ES-I3 (cell line): Measurements from ENCODE around the gene FOXO3.

Source experiments
- H3K36me3 ChIP-seq: 2 replicates; pipeline ENCODE4 v1.6.1; 2013; ENCODE audit warnings: mild to moderate bottlenecking, low read length, control low read depth, moderate library complexity; ENCODE audit not compliant: insufficient read depth
- H3K4me1 ChIP-seq: 2 replicates; pipeline ENCODE4 v1.6.1; 2013; ENCODE audit warnings: mild to moderate bottlenecking, control low read depth, low read length; ENCODE audit not compliant: insufficient read depth
- H3K9ac ChIP-seq: 2 replicates; pipeline ENCODE4 v1.6.1; 2013; ENCODE audit warnings: low read depth, mild to moderate bottlenecking, low read length, moderate library complexity
- H3K9me3 ChIP-seq: 2 replicates; pipeline ENCODE4 v1.6.1; 2013; ENCODE audit warnings: mild to moderate bottlenecking, low read length, moderate library complexity; ENCODE audit not compliant: control insufficient read depth, insufficient read depth

Gene FOXO3

DNA sequence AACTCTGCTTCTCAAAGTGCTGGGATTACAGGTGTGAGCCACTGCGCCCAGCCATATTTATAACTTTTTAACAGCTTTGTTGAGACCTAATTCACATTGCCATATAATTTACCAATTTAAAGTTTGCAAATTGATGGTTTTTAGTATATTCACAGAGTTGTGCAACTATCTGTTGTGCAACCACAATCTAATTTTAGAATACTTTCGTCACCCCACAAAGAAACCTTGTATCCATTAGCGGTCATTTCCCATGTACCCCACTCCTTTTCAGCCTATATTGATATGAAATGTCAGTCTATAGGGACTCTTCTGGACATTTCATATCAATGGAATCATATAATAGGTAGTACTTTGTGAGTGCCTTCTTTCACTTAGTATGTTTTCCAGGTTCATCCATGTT lies 55.8 kb downstream of the FOXO3 start:
- peaks cover 3% of the 10 kb centered on the region; the same call in 1 of the 2 replicates for H3K9me3 ChIP-seq
- no peaks in the 10 kb centered on the region for H3K36me3 ChIP-seq
- no peaks in the 10 kb centered on the region; the same call in 1 of the 2 replicates for H3K4me1 ChIP-seq
- no peak overlapping the region for H3K9ac ChIP-seq

DNA sequence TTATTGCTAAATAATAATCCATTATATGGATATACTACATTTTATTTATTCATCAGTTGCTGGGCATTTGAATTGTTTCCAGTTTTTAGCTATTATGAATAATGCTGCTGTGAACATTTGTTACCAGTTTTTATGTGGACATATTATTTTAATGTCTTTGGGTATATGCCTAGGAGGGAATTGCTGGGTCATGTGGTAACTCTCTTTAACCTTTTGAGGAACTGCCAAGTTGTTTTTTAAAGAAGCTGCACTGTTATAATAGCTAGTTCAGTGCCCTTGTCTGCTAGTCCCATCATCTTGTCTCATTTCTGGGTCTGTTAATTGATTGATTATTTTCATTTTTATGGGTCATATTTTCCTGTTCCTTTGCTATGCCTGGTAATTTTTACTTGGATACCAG lies 56.3 kb downstream of the FOXO3 start:
- H3K9me3 ChIP-seq, result peaks cover 3% of the 10 kb centered on the region; the same call in 1 of the 2 replicates
- no peak overlapping the region for H3K9ac ChIP-seq
- H3K4me1 ChIP-seq, result no peaks in the 10 kb centered on the region; the same call in 1 of the 2 replicates
- no peaks in the 10 kb centered on the region for H3K36me3 ChIP-seq

DNA sequence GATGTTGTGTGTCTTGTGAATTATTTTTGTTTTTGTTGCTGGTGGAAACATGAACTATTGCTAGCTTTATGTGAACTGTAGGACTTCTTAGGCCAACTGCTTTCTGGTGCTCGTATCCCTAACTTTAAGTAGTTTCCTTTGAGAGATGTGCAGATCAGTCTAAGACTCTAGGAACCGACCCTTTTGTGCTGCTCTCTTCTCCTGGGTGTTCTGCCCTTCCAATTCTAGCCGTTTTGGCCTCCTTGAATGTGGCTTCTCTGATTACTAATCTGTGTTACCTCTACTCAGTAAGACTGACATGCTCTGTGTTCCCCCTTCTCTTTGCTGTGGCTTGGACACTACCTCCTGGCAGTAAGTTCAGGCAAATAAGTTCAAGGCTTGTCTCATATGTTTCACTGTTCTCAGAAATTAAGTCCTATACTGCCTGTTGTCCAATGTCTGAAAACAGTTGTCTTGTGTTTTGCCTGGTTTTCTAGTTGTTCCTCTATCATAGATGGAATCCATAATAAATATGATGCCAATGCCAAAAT lies 58.0 kb downstream of the FOXO3 start:
- no peak overlapping the region for H3K9ac ChIP-seq
- no peaks in the 10 kb centered on the region; the same call in 1 of the 2 replicates for H3K4me1 ChIP-seq
- no peaks in the 10 kb centered on the region for H3K36me3 ChIP-seq
- no peaks in the 10 kb centered on the region for H3K9me3 ChIP-seq

DNA sequence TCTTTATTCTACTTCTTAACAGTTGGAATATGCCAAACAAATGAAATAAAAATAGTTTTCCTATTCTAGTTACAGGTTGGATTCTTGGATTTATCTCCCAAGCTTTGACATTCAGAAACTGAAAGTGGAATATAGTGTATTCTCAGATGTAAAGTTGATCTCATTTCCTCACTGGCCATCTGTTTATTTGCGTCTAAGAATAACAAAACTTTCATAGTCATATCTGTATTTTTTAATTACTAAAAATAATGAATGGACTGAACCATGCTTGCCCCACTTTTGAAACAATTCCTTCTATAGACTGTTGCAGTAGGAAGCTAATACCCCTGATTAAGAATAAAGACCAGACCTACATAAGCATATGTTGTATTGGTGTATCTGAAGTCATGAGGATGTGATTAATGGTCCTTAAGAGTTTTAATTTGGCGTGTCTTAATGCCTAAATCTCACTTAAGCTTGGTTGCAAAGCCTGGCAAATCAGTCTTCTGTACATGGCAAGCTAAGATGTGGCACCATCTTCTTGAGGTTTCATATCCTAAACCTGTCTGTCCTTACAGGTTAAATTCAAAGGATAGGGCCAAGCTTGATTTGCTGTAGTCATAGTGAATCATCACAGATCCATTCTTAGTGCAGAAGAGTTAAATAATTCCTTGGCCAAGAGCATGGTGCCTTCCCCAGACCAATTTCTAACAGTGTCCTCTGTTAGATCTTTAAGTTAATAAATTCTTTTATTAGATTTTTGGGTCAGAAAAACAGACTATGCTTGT lies 58.9 kb downstream of the FOXO3 start:
- Histone ChIP-seq H3K9me3 (no peaks in the 10 kb centered on the region), H3K4me1 (no peaks in the 10 kb centered on the region; the same call in 1 of the 2 replicates), H3K9ac (no peak overlapping the region), H3K36me3 (no peaks in the 10 kb centered on the region)

DNA sequence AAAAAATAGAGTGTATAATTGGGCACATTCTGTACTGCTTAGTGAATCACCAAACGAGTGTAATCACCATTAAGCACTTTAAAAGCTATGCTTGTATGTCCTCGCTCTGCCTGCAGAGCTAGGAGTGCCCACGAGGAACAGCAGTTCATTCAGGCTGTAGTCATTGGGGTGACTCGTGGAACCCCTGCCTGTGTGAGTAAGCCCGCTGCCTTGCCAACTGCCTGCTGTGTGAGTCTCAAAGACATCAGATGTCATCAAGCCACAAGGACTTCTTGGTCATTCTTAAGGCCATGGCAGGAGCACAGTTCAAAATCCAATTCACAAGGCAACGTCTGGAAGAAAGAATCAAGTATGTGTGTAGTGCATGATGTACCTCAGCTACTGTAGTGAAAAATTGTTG lies 60.4 kb downstream of the FOXO3 start:
- Histone ChIP-seq H3K36me3 (no peaks in the 10 kb centered on the region), H3K9me3 (no peaks in the 10 kb centered on the region), H3K9ac (no peak overlapping the region), H3K4me1 (no peaks in the 10 kb centered on the region; the same call in none of the 2 replicates)

DNA sequence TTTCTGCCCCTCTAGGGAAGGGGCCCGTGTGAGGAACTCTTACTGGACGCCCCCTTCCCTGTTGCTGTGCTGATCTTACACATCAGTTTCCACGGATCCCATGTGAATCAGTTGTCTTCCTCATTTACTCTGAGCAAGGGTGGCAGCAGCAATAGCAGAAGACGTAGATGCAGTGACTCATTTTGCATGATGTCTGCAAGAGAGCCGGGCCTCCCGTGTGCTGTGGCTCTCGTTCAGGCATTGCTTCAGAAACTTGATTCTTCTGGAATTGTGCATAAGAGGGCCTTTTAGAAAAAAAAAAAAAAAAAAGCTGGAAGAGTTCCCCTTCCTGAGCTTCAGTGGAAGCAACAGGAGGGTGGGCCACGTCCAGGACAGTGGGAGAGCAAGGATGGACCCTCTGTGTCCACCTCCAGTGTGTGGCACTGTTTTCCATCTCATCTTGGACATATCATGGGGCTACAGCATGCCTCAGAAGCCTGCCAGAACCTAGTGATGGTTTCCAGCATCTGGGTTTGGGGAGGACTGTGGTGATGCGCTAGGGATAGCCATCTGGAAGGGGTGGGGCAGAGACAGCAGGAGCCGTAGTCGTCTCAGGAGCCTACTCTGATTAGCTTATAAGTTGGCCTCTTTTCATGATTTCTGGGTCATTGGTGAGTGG lies 62.1 kb downstream of the FOXO3 start:
- Histone ChIP-seq H3K4me1 (no peaks in the 10 kb centered on the region; the same call in none of the 2 replicates), H3K9ac (no peak overlapping the region), H3K9me3 (no peaks in the 10 kb centered on the region), H3K36me3 (no peaks in the 10 kb centered on the region)

DNA sequence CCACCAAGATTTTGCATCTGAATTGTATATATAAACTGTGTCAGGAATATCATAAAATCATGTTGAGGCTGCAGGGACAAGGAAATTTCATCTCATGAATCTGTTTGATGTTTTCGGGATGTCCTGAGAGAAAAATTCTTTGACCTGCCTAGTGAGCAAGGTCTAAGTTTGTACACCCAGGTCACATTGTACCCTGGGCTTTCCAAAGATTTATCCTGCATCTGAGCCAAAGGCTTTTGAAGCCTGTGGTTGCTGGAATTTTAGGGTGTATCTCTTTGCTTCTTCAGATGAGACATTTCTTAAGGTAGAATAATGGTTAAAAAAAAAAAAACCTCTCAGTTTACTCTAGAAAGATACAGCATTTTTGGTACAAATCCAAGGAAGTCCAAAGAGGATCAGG lies 63.3 kb downstream of the FOXO3 start:
- no peak overlapping the region for H3K9ac ChIP-seq
- H3K9me3 ChIP-seq, result no peaks in the 10 kb centered on the region

DNA sequence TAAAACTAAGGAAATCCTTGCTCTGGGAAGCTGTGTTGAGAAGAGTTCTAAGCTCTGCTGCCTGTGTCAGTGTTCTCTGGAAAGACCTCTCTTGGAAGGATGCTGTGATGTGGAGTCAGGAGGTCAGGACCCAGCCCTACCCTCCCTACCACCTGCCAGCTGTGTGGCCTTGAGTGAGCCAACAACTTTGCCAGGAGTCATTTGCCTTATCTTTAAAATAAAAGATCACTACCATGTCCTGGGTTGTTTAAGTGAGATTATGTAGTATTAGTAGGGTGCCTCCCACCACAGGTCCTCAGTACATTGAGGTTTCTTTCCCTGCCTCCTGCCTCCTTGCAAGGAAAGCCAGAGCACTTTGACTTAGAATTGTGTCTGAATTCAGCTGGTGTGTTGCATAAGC lies 64.9 kb downstream of the FOXO3 start:
- Histone ChIP-seq H3K9ac (no peak overlapping the region), H3K36me3 (no peaks in the 10 kb centered on the region), H3K9me3 (no peaks in the 10 kb centered on the region), H3K4me1 (no peaks in the 10 kb centered on the region; the same call in none of the 2 replicates)

More for the DNA sequence above, 63.3 kb downstream of the FOXO3 start:
- no peaks in the 10 kb centered on the region for H3K36me3 ChIP-seq
- H3K4me1 ChIP-seq, result no peaks in the 10 kb centered on the region; the same call in none of the 2 replicates

DNA sequence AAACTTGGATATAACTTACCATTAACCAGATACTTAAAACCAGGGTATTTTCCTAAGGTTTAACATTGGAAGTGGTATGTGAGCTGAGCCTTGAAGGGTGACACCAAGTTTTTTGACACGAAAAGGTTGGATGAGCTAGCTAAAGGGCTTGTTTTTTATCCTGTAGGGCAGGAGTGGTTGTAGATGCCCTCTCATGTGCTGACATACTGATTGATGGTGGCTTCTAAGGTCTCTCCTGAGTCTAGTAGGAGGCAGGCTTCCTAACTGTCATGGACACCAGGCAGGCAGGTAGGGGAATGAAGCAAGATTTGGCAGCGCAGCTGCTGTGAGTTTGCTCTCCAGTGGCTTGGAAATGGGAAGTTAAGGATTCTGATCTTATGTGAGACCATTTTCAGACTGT lies 66.1 kb downstream of the FOXO3 start:
- Histone ChIP-seq H3K36me3 (no peaks in the 10 kb centered on the region), H3K9me3 (no peaks in the 10 kb centered on the region), H3K9ac (no peak overlapping the region), H3K4me1 (no peaks in the 10 kb centered on the region; the same call in none of the 2 replicates)

DNA sequence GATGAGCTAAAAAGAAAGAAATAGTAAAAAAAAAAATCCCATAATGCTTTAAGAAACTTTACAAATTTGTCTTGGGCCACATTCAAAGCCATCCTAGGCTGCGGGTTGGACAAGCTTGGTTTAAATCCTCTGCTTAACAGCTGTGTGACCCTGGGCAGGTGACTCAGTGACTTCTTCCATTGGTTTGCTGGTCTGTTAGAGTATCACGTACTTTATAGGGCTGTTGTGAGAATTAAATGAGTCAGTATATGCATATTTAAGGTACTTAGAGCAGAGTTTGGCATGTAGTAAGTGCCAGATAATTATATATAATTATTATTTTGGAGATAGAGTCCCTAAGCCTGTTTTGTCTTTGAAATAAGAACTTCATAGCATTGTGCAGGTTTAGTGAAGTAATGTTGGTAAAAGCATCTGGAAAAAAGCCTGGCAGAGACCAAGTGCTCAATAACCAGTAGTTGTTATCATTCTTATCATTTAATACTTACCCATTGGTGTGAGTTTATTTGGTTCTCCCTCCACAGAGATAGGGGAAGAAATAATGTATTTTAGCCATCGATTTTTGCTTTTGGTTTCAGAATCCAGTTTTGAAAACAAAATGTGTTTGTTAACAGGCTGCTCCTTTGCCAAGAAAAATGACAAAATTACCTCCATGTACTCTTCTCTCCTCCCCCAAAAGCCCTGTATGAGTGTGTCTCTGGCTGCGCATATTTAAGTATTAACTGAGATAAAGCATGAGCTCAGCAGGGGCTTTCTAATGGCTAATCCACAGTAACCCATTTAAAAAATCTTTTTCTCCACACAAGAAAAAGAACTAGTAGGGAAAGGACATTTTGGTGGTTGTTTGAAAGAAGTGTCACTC lies 67.2 kb downstream of the FOXO3 start:
- Histone ChIP-seq H3K4me1 (no peaks in the 10 kb centered on the region; the same call in none of the 2 replicates), H3K9me3 (no peaks in the 10 kb centered on the region), H3K9ac (no peak overlapping the region), H3K36me3 (no peaks in the 10 kb centered on the region)

DNA sequence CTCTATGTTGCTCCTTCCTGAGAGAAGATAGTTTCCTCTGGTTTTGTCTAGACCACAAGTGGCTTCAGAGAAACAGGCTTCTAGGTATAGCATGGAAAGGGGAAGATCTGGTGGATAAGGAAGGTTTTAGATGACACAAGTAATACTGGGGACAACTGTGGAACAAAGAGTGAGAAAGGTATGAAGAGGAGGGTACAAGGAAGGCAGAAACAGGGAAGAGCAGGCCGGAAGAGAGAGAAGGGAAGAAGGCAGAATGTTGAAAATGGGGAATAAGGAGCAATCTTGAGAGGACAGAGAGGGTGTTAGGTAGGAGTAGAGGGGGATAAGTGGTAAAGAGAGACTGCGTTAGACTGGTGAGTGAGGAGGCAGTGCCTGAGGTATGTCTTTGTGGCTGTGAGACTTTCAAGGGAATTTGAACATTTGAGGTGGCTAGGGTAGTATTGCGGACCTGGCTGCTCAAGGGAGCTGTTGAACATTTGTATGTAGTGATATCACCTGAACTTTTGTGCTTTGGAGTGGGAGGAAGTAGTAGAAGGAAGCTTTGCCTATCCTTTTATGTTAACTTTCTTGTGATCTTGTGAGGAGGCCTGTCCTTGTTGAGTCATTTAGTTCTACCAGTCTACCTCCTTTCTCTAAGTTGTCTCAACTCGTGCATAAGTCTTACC lies 69.5 kb downstream of the FOXO3 start:
- Histone ChIP-seq H3K4me1 (no peaks in the 10 kb centered on the region; the same call in none of the 2 replicates), H3K9ac (no peak overlapping the region), H3K36me3 (no peaks in the 10 kb centered on the region), H3K9me3 (no peaks in the 10 kb centered on the region)

DNA sequence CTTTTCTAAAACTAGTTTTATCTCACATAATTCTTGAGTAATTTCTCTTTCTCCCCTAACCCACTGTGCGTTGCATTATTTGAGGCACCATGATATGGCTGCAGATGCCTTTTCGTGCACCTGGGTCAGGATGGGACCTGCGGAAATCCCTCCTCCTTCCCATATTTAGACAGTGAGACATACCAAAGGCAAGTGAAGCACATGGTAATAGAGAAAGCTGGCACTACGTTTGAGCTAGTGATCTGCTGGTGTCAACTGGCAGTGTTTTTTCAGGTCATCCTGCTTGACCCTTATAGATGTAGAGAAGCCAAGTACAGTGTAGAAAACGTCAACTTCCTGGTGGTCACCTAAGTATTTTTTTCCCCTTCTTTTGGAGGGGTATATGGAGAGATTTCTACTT lies 71.7 kb downstream of the FOXO3 start:
- H3K9ac ChIP-seq, result no peak overlapping the region
- H3K9me3 ChIP-seq, result no peaks in the 10 kb centered on the region
- no peaks in the 10 kb centered on the region; the same call in 1 of the 2 replicates for H3K4me1 ChIP-seq
- no peaks in the 10 kb centered on the region for H3K36me3 ChIP-seq

DNA sequence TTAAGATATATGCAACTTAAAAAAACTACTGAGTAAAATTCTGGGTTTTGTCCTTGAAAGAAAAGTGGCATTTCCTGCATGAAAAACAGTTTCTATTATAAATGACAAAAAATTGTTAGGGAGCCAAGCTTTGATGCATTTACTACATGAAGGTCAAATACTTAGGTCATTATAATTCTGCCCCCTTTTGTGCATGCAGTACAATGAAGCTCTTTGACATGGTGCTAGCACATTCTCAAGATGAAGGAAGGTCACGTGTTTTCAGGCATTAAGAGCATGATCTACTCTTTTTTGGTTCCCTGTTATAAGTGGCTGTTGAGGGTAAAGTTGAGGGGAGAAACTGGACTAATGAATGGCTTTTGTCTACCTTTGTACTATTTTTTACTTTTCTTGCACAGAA lies 72.7 kb downstream of the FOXO3 start:
- no peaks in the 10 kb centered on the region for H3K9me3 ChIP-seq
- peaks cover 4% of the 10 kb centered on the region; the same call in 1 of the 2 replicates for H3K4me1 ChIP-seq
- H3K9ac ChIP-seq, result no peak overlapping the region
- no peaks in the 10 kb centered on the region for H3K36me3 ChIP-seq
